BLaER1 (cell line): ENCODE results near the gene GALNT6.
"Not testable (repeated sequence)": the region's sequence is repeated elsewhere in the genome, so short reads cannot be mapped to it uniquely, and the experiment has no call there.

Experiments
- H3K27ac ChIP-seq: shearing (Covaris generic); formaldehyde crosslinking; 2 replicates; pipeline ENCODE4 v1.8.1; 2022
- H3K27me3 ChIP-seq: shearing (Covaris generic); formaldehyde crosslinking; 2 replicates; pipeline ENCODE4 v1.8.1; 2022
- H3K36me3 ChIP-seq: shearing (Covaris generic); formaldehyde crosslinking; 2 replicates; pipeline ENCODE4 v1.8.1; 2022
- H3K4me1 ChIP-seq: shearing (Covaris generic); formaldehyde crosslinking; 2 replicates; pipeline ENCODE4 v1.8.1; 2022
- H3K4me2 ChIP-seq: shearing (Covaris generic); formaldehyde crosslinking; 2 replicates; pipeline ENCODE4 v1.8.1; 2022
- H3K4me3 ChIP-seq: shearing (Covaris generic); formaldehyde crosslinking; 2 replicates; pipeline ENCODE4 v1.8.1; 2022
- H3K9ac ChIP-seq: shearing (Covaris generic); formaldehyde crosslinking; 2 replicates; pipeline ENCODE4 v1.8.1; 2022
- H3K9me3 ChIP-seq: shearing (Covaris generic); formaldehyde crosslinking; 2 replicates; pipeline ENCODE4 v1.8.1; 2022
- H4K20me1 ChIP-seq: shearing (Covaris generic); formaldehyde crosslinking; 2 replicates; pipeline ENCODE4 v1.8.1; 2022
- Cebpa-rat ChIP-seq: shearing (Covaris generic); IDR thresholded peaks from 2 replicates; pipeline ENCODE4 v1.8.1; 2022

Gene GALNT6

GRCh38 chr12:51320695-51321320, 70.4 kb downstream of the GALNT6 start:
- Histone ChIP-seq H3K36me3 (no peaks in the 10 kb centered on the region), H3K9me3 (no peaks in the 10 kb centered on the region; the same call in 1 of the 2 replicates), H3K9ac (peak overlapping the region; percentile 54; the same call in 1 of the 2 replicates), H4K20me1 (no peaks in the 10 kb centered on the region), H3K27ac (peak overlapping the region; percentile 67; the same call in 1 of the 2 replicates), H3K4me1 (peaks cover 78% of the 10 kb centered on the region), H3K4me2 (peak overlapping the region; percentile 94), H3K4me3 (no peak overlapping the region), H3K27me3 (no peaks in the 10 kb centered on the region)
- no peak for TF ChIP-seq Cebpa-rat

GRCh38 chr12:51320311-51320694, 70.9 kb downstream of the GALNT6 start:
- H3K4me3 ChIP-seq, result no peak overlapping the region
- H3K9ac ChIP-seq, result no peak overlapping the region
- H3K36me3 ChIP-seq, result no peaks in the 10 kb centered on the region
- TF ChIP-seq Cebpa-rat, result no peak
- H4K20me1 ChIP-seq, result no peaks in the 10 kb centered on the region
- no peaks in the 10 kb centered on the region for H3K27me3 ChIP-seq
- H3K4me1 ChIP-seq, result peaks cover 73% of the 10 kb centered on the region
- peak overlapping the region; percentile 94 for H3K4me2 ChIP-seq
- H3K9me3 ChIP-seq, result no peaks in the 10 kb centered on the region; the same call in 1 of the 2 replicates
- peak overlapping the region; percentile 67; the same call in 1 of the 2 replicates for H3K27ac ChIP-seq

GRCh38 chr12:51318846-51319599, 72.2 kb downstream of the GALNT6 start:
- no peaks in the 10 kb centered on the region for H3K36me3 ChIP-seq
- no peak overlapping the region for H3K4me3 ChIP-seq
- H3K27ac ChIP-seq, result peak overlapping the region; percentile 20; the same call in 1 of the 2 replicates
- H3K9me3 ChIP-seq, result no peaks in the 10 kb centered on the region
- H3K4me1 ChIP-seq, result peaks cover 60% of the 10 kb centered on the region
- H3K27me3 ChIP-seq, result no peaks in the 10 kb centered on the region
- TF ChIP-seq Cebpa-rat, result no peak
- H3K9ac ChIP-seq, result no peak overlapping the region
- H4K20me1 ChIP-seq, result no peaks in the 10 kb centered on the region
- H3K4me2 ChIP-seq, result peak overlapping the region; percentile 94

- H3K9ac ChIP-seq, H3K36me3 ChIP-seq, H3K27me3 ChIP-seq, H3K9me3 ChIP-seq, H3K27ac ChIP-seq, H4K20me1 ChIP-seq, H3K4me3 ChIP-seq: not testable (repeated sequence)
- peak overlapping the region; percentile 94; the same call in 1 of the 2 replicates for H3K4me2 ChIP-seq
- H3K4me1 ChIP-seq, result peaks cover 52% of the 10 kb centered on the region
These were observed 73.0 kb downstream of the GALNT6 start for GRCh38 chr12:51318057-51318806.

GRCh38 chr12:51311389-51311788, 79.8 kb downstream of the GALNT6 start:
- H3K9me3 ChIP-seq, result no peaks in the 10 kb centered on the region
- H3K4me2 ChIP-seq, result no peak overlapping the region
- H3K27ac ChIP-seq, result no peak overlapping the region
- no peaks in the 10 kb centered on the region for H3K27me3 ChIP-seq
- H3K9ac ChIP-seq, result no peak overlapping the region
- H4K20me1 ChIP-seq, result no peaks in the 10 kb centered on the region
- H3K4me1 ChIP-seq, result peaks cover 3% of the 10 kb centered on the region
- no peaks in the 10 kb centered on the region for H3K36me3 ChIP-seq
- no peak for TF ChIP-seq Cebpa-rat
- no peak overlapping the region for H3K4me3 ChIP-seq

- Histone ChIP-seq H3K9me3 (no peaks in the 10 kb centered on the region), H4K20me1 (no peaks in the 10 kb centered on the region), H3K27me3 (no peaks in the 10 kb centered on the region), H3K36me3 (no peaks in the 10 kb centered on the region), H3K4me2 (no peak overlapping the region), H3K9ac (no peak overlapping the region), H3K27ac (no peak overlapping the region), H3K4me1 (peaks cover 6% of the 10 kb centered on the region), H3K4me3 (no peak overlapping the region)
- no peak for TF ChIP-seq Cebpa-rat
These were observed 83.3 kb downstream of the GALNT6 start for GRCh38 chr12:51307655-51308593.

- Histone ChIP-seq H3K9ac (no peak overlapping the region), H4K20me1 (no peaks in the 10 kb centered on the region), H3K4me1 (peaks cover 6% of the 10 kb centered on the region), H3K4me2 (peak overlapping the region; percentile 27), H3K27me3 (no peaks in the 10 kb centered on the region), H3K9me3 (no peaks in the 10 kb centered on the region), H3K36me3 (no peaks in the 10 kb centered on the region), H3K4me3 (no peak overlapping the region), H3K27ac (no peak overlapping the region)
- no peak for TF ChIP-seq Cebpa-rat
These were observed 84.7 kb downstream of the GALNT6 start for GRCh38 chr12:51306507-51306906.
